Psoas muscle (tissue), 8 donors: Measurements from ENCODE around the gene HS3ST3A1. TPM values are rescaled to one million over a fixed set of nuclear protein-coding genes. Genes with fewer than 3 reads are reported as not detected.

Experiments used
- ATAC-seq, 4 donors: fragments of 200-7000 bp; cut with Tn5 transposase; one replicate each; pipeline ENCODE4 v1.9.1; 2020; ENCODE audit warnings: moderate library complexity in 3 of 4, mild to moderate bottlenecking in 2 of 4
- DNase-seq, 2 donors: peaks; one replicate each; pipeline ENCODE4 v3.0.0-alpha.2; 2020
- H3K27ac ChIP-seq: fragments of 200-600 bp; one replicate; pipeline ENCODE4 v1.8.0; 2022
- H3K27me3 ChIP-seq, 3 donors: fragments of 200-600 bp in 1 of 3; one replicate each; pipeline versions ENCODE4 v1.6.1 to v1.8.0; 2013 to 2022; ENCODE audit warnings: low read length in 2 of 3, mild to moderate bottlenecking in 2 of 3, moderate library complexity in 1 of 3; ENCODE audit not compliant: insufficient read depth in 3 of 3
- H3K36me3 ChIP-seq, 2 donors: fragments of 200-600 bp in 1 of 2; one replicate each; pipeline versions ENCODE4 v1.6.1 to v1.8.0; 2013 to 2022; ENCODE audit warnings: low read depth in 1 of 2, mild to moderate bottlenecking in 1 of 2, moderate library complexity in 1 of 2; ENCODE audit not compliant: insufficient read depth in 1 of 2
- H3K4me1 ChIP-seq: fragments of 200-600 bp; one replicate; pipeline ENCODE4 v1.8.0; 2022
- H3K4me3 ChIP-seq: fragments of 200-600 bp; one replicate; pipeline ENCODE4 v1.8.0; 2022; ENCODE audit warnings: mild to moderate bottlenecking
- H3K9me3 ChIP-seq: fragments of 200-600 bp; one replicate; pipeline ENCODE4 v1.8.0; 2022
- WGBS, 3 donors: extraction: QIAGEN DNeasy Blood & Tissue Kit; methylation state at CpG; one replicate each; pipeline versions ENCODE4 v1.1.6 to v1.1.7; 2013; 5-methylcytosine and 5-hydroxymethylcytosine counted together
- intact Hi-C, 2 donors: fragments of 100-400 bp; cut with DNase I; formaldehyde crosslinking; loops; one replicate each; pipeline versions ENCODE4 v1.11.0 to v1.14.2; 2022
- polyA plus RNA-seq, 3 donors: library from polyadenylated mRNA; stranded (reverse); fragments of 200-250 nt; gene quantifications; one replicate each; pipeline ENCODE4 v1.2.3, GENCODE V29; 2013
- total RNA-seq, 4 donors: library from RNA; stranded (reverse); fragmentation: NEBNext Ultra II Directional in 2 of 4; extraction: Animal tissue kit (Norgen Biotek cat#: 25700) in 2 of 4; gene quantifications; one replicate each; pipeline versions ENCODE4 v1.2.1 to v1.2.4, GENCODE V29; 2021 to 2023
- TF ChIP-seq, protein P1 (sequence below): fragments of 200-600 bp; IDR thresholded peaks from one replicate; pipeline ENCODE4 v1.8.0; 2022; ENCODE audit warnings: antibody characterized with exemption
- donor health status: healthy with polysubstance abuse.
- donor health status: DM: no; HTN: no; CAD: no; lungs with moderate emphysema.
- donor health status: Bipolar disorder and iron deficiency.
- donor health status: healthy.
- donor health status: DM: yes; HTN: yes; CAD: no.
- donor health status: DM: no; HTN: no; CAD: no.
- donor health status: DM: no; HTN: no; CAD: no.
- donor health status: DM: yes; HTN: yes; CAD: no.

HS3ST3A1 gene
- total and polyA plus RNA-seq, 7 donors, result 0.13 to 0.64 (median 0.44) TPM; not detected in 2

DNA sequence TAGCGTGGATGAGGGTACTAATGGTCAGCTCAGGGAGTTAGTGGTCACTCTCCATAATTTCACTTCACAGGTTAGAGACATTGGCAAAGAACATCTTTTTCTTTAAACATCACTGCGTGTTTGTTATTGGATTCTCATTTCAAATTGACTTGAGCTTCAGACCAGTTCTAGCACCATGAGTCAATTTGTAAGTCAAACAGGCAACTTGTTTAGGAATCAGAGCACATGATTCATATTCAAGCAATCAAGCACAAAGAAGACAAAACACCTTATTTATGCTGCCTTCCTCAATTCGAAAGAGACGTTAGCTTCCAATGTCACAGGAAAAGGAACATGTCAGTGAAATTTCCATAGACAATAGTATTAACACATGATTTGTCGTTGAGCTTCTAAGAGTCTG, 62.3 kb downstream of the HS3ST3A1 start:
- WGBS, 3 donors, result 85 to 92% (median 89%) methylated on average over 5 of the region's 5 CpGs
- no peak overlapping the region for H3K4me3 ChIP-seq
- TF ChIP-seq, protein P1, sequence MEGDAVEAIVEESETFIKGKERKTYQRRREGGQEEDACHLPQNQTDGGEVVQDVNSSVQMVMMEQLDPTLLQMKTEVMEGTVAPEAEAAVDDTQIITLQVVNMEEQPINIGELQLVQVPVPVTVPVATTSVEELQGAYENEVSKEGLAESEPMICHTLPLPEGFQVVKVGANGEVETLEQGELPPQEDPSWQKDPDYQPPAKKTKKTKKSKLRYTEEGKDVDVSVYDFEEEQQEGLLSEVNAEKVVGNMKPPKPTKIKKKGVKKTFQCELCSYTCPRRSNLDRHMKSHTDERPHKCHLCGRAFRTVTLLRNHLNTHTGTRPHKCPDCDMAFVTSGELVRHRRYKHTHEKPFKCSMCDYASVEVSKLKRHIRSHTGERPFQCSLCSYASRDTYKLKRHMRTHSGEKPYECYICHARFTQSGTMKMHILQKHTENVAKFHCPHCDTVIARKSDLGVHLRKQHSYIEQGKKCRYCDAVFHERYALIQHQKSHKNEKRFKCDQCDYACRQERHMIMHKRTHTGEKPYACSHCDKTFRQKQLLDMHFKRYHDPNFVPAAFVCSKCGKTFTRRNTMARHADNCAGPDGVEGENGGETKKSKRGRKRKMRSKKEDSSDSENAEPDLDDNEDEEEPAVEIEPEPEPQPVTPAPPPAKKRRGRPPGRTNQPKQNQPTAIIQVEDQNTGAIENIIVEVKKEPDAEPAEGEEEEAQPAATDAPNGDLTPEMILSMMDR, result no peak
- DNase-seq (no peak), ATAC-seq (no peak)
- intact Hi-C loops, result no loop called here
- no peaks in the 10 kb centered on the region for H3K36me3 ChIP-seq
- H3K9me3 ChIP-seq, result peaks cover 10% of the 10 kb centered on the region
- H3K27ac ChIP-seq, result no peak overlapping the region
- H3K4me1 ChIP-seq, result no peaks in the 10 kb centered on the region
- no peaks in the 10 kb centered on the region for H3K27me3 ChIP-seq

DNA sequence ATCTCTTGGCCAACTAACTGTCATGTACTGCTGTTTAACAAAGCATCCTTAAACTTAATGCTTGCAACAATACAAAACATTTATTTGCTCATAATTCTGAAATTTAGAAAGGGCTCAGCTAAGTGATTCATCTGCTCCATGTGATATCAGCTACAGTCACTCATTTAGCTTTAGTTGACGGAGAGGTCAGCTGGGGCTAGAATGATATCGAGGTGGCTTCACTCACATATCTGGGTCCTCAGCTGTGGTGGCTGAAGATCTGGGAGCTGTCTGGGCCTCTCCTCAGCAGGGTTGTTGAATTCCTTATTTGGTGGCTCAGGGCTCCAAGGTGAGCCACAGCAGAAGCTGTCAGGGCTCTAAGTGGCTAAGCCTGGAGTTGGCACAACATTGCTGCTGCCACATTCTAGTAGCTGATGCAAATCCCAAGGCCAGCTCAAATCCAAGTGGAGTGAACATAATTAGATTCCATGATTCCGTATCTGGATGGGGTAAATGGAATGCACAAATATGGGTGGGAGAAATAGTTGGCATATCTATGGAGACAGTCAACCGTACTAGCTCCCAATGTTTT, 62.8 kb downstream of the HS3ST3A1 start:
- WGBS, 3 donors, result 82 to 94% (median 88%) methylated on average over 4 of the region's 4 CpGs
- Histone ChIP-seq H3K4me3 (no peak overlapping the region), H3K27ac (no peak overlapping the region), H3K36me3 (no peaks in the 10 kb centered on the region), H3K9me3 (peaks cover 10% of the 10 kb centered on the region), H3K27me3 (no peaks in the 10 kb centered on the region), H3K4me1 (no peaks in the 10 kb centered on the region)
- DNase-seq, result no peak
- intact Hi-C loops, result no loop called here
- ATAC-seq, result no peak
- TF ChIP-seq, protein P1, result no peak

DNA sequence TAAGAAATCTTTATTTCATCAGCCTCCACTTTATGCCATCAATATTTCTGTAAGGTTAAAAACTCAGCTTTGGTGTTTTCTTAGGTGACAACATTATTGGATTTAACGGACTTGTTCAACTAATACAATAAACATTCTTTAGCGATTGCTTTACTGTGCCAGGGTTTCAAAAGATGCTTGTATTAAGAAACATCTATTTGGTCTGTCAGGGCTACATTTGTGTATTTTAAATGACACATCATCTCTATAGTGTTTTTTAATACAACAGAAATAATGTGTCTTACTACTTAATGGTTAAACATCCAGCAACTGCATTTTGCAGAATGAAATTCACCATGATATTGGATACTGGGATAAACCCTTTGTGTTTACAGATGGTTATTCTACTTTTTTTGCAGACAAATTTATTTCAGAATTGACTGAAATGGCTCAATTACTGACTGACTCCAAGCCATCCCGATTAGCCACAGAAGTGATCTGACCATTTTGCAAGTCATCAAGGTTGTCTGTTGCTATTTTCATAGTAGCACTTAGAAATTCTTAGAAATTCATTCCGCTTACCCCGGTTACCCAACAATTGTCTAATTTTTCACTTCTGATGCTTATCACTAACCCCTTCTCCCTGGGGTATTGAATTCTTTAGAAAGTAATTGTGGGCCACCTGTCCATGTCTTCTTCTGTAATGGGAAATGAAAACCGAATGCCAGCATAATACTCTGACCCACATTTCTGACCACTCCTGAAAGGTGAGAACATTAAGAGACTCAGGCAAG, 63.7 kb downstream of the HS3ST3A1 start:
- Histone ChIP-seq H3K4me1 (no peaks in the 10 kb centered on the region), H3K27me3 (no peaks in the 10 kb centered on the region), H3K4me3 (no peak overlapping the region), H3K27ac (no peak overlapping the region), H3K36me3 (no peaks in the 10 kb centered on the region), H3K9me3 (peaks cover 10% of the 10 kb centered on the region)
- WGBS, 3 donors, result 61 to 65% (median 65%) methylated on average over 6 of the region's 6 CpGs
- TF ChIP-seq, protein P1, result no peak
- ATAC-seq, result no peak
- intact Hi-C loops, result no loop called here
- no peak for DNase-seq

- H3K9me3 ChIP-seq, result peaks cover 10% of the 10 kb centered on the region
- TF ChIP-seq, protein P1, result no peak
- ATAC-seq (no peak), DNase-seq (no peak)
- no peak overlapping the region for H3K27ac ChIP-seq
- no peak overlapping the region for H3K4me3 ChIP-seq
- H3K4me1 ChIP-seq, result no peaks in the 10 kb centered on the region
- no peaks in the 10 kb centered on the region for H3K36me3 ChIP-seq
- 72 to 78% (median 78%) methylated on average over 5 of the region's 5 CpGs for WGBS, 3 donors
- H3K27me3 ChIP-seq, result no peaks in the 10 kb centered on the region
- intact Hi-C loops, result no loop called here
These were observed 64.5 kb downstream of the HS3ST3A1 start for GRCh38 chr17:13537167-13537731.
